ENCODE results near the gene MTA2. TPM values are rescaled to one million over a fixed set of nuclear protein-coding genes. Genes with fewer than 3 reads are reported as not detected.
"Not testable (repeated sequence)": the region's sequence is repeated elsewhere in the genome, so short reads cannot be mapped to it uniquely, and the experiment has no call there.

Gene MTA2
- total RNA-seq, 1 experiment from 2014 or later: 135 TPM

DNA sequence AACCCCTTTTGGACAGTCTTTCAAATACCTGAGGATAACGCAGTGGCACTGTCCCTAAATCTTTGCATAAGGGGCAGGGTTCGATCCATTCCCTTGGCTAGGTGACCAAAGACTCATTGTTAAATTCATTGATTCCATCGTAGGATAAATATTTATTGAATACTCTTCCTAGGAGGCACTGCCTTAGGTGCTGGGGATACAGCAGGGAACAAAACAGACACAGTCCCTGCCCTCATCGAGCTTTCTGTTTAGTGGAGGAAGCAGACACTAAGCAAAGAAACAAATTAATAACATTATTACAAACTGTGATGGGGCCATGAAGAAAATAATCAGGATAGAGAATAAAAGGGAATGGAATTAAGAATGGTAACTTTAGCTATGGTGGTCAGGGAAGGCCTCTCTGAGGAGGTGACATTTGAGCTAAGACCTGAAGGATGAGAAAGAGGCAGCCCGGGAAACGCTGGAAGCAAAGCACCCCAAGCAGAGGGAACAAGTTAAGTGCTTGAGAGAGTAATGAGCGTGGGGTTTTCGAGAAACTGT is 19.4 kb upstream of the MTA2 start:
- intact Hi-C loops (cut with micrococcal nuclease; ENCODE audit: unreplicated experiment): loop anchor here (1.0 kb wide), 1 partner anchor 9 kb away; the partner anchor contains the start of gene EML3
- H3K36me3 ChIP-seq (ENCODE audit: control insufficient read depth, insufficient read depth, low read length): peaks cover 3% of the 10 kb centered on the region; the same call in 1 of the 2 replicates
- Mint-ChIP-seq H3K27me3 (ENCODE audit: insufficient read depth, unreplicated experiment) (no peaks in the 10 kb centered on the region), H3K9me3 (ENCODE audit: unreplicated experiment) (no peaks in the 10 kb centered on the region), H3K27ac (ENCODE audit: unreplicated experiment) (peak overlapping the region; percentile 81), H3K36me3 (ENCODE audit: insufficient read depth, unreplicated experiment) (peaks cover 52% of the 10 kb centered on the region), H3K4me1 (ENCODE audit: low read depth, unreplicated experiment) (peaks cover 7% of the 10 kb centered on the region), H3K4me3 (ENCODE audit: unreplicated experiment) (peak overlapping the region; percentile 91)
- BruUV-seq (replicated peaks): TSS peak; percentile 41
- DNase-seq: no peak
- ChIA-PET CTCF (interaction anchor here (0.8 to 2.4 kb wide), 10 partner anchors 7 to 196 kb away, joined by 3 to 19 read pairs (median 4); partner anchors contain the start of genes C11orf98, CSKMT, EEF1G and INTS5), POLR2A (interaction anchor here (0.6 to 3.2 kb wide), 17 partner anchors 9 to 220 kb away, joined by 3 to 42 read pairs (median 7); partner anchors contain the start of genes C11orf98, CSKMT, EEF1G and INTS5)
- H3K4me3 ChIP-seq (ENCODE audit: low read depth, low read length): peak overlapping the region; percentile 81
- peaks cover 13% of the 10 kb centered on the region for H3K4me1 ChIP-seq
- TF ChIP-seq, protein P1, sequence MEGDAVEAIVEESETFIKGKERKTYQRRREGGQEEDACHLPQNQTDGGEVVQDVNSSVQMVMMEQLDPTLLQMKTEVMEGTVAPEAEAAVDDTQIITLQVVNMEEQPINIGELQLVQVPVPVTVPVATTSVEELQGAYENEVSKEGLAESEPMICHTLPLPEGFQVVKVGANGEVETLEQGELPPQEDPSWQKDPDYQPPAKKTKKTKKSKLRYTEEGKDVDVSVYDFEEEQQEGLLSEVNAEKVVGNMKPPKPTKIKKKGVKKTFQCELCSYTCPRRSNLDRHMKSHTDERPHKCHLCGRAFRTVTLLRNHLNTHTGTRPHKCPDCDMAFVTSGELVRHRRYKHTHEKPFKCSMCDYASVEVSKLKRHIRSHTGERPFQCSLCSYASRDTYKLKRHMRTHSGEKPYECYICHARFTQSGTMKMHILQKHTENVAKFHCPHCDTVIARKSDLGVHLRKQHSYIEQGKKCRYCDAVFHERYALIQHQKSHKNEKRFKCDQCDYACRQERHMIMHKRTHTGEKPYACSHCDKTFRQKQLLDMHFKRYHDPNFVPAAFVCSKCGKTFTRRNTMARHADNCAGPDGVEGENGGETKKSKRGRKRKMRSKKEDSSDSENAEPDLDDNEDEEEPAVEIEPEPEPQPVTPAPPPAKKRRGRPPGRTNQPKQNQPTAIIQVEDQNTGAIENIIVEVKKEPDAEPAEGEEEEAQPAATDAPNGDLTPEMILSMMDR (IDR thresholded peaks at IDR 0.05; ENCODE audit: insufficient read depth in 1 of 2, low read depth in 1 of 2, low read length in 1 of 2, severe bottlenecking in 1 of 2, unreplicated experiment in 1 of 2): no peak
- H3K9me3 ChIP-seq: no peaks in the 10 kb centered on the region
- no peaks in the 10 kb centered on the region for H3K27me3 ChIP-seq (replicated peaks; ENCODE audit: control insufficient read depth, insufficient read depth, low read length)

GRCh38 chr11:62616957-62617356 is 15.3 kb upstream of the MTA2 start:
- CTCF ChIA-PET; DNase-seq; H3K36me3 ChIP-seq (ENCODE audit: control insufficient read depth, insufficient read depth, low read length); POLR2A ChIA-PET; H3K4me3 Mint-ChIP-seq (ENCODE audit: unreplicated experiment); H3K9me3 Mint-ChIP-seq (ENCODE audit: unreplicated experiment); BruUV-seq (replicated peaks); H3K27me3 ChIP-seq (replicated peaks; ENCODE audit: control insufficient read depth, insufficient read depth, low read length); H3K9me3 ChIP-seq; intact Hi-C loops (cut with micrococcal nuclease; ENCODE audit: unreplicated experiment); H3K27me3 Mint-ChIP-seq (ENCODE audit: insufficient read depth, unreplicated experiment); H3K27ac Mint-ChIP-seq (ENCODE audit: unreplicated experiment); H3K4me3 ChIP-seq (ENCODE audit: low read depth, low read length): not testable (repeated sequence)
- peaks cover 50% of the 10 kb centered on the region for H3K36me3 Mint-ChIP-seq (ENCODE audit: insufficient read depth, unreplicated experiment)
- H3K4me1 Mint-ChIP-seq (ENCODE audit: low read depth, unreplicated experiment): peaks cover 19% of the 10 kb centered on the region
- peaks cover 26% of the 10 kb centered on the region for H3K4me1 ChIP-seq

DNA sequence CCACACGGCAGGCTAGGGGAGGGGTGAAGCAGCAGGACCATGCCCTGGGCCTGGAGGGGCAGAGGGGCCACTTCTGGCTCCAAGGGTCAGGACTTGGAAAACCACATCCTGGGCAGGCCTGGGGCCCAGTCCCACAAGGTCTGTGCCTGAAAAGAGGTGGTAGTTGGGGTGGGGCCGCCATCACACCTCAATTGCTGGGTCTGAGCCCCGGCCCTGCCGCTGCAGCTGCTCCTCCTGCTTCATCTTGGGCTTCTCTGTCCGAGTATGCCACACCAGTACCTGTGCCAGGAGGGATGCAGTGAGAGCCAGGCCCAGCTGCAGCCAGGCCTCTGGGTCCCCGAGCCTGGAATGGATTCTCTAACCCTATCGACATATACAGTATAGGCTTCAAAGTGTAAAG is 13.9 kb upstream of the MTA2 start:
- peaks cover 47% of the 10 kb centered on the region for H3K36me3 Mint-ChIP-seq (ENCODE audit: insufficient read depth, unreplicated experiment)
- POLR2A ChIA-PET: no interaction called here

More for the DNA sequence above, 13.9 kb upstream of the MTA2 start:
- H3K27ac Mint-ChIP-seq (ENCODE audit: unreplicated experiment): no peak overlapping the region
- Histone ChIP-seq H3K27me3 (replicated peaks; ENCODE audit: control insufficient read depth, insufficient read depth, low read length) (no peaks in the 10 kb centered on the region), H3K4me1 (peaks cover 32% of the 10 kb centered on the region), H3K36me3 (ENCODE audit: control insufficient read depth, insufficient read depth, low read length) (peaks cover 1% of the 10 kb centered on the region; the same call in 1 of the 2 replicates), H3K9me3 (no peaks in the 10 kb centered on the region), H3K4me3 (ENCODE audit: low read depth, low read length) (no peak overlapping the region)
- no peak overlapping the region for H3K4me3 Mint-ChIP-seq (ENCODE audit: unreplicated experiment)
- no peaks in the 10 kb centered on the region for H3K9me3 Mint-ChIP-seq (ENCODE audit: unreplicated experiment)
- no TSS peak for BruUV-seq (replicated peaks)
- CTCF ChIA-PET: no interaction called here
- peaks cover 15% of the 10 kb centered on the region for H3K4me1 Mint-ChIP-seq (ENCODE audit: low read depth, unreplicated experiment)
- H3K27me3 Mint-ChIP-seq (ENCODE audit: insufficient read depth, unreplicated experiment): no peaks in the 10 kb centered on the region
- intact Hi-C loops (cut with micrococcal nuclease; ENCODE audit: unreplicated experiment): no loop called here
- TF ChIP-seq, protein P1 (IDR thresholded peaks at IDR 0.05; ENCODE audit: insufficient read depth in 1 of 2, low read depth in 1 of 2, low read length in 1 of 2, severe bottlenecking in 1 of 2, unreplicated experiment in 1 of 2): no peak
- DNase-seq: no peak

Data from Caco-2 (cell line).